Measurements from ENCODE around the gene ZNF343. TPM values are rescaled to one million over a fixed set of nuclear protein-coding genes. Genes with fewer than 3 reads are reported as not detected.

Gene ZNF343
- total and polyA plus RNA-seq, 10 of the 15 experiments (the other 5 are each of a cell fraction or from before 2014, with no cell fraction given) = 1.3 to 11.1 (median 9.0) TPM

- CTCF ChIA-PET = interaction anchor here (0.5 to 7.2 kb wide), 11 partner anchors 10 to 476 kb away, joined by 3 to 49 read pairs (median 4); partner anchors contain the start of gene ZNF343
- Histone ChIP-seq H3K4me2 (ENCODE audit: control insufficient read depth, insufficient read depth) (peak within 1 kb of the TSS; percentile 82), H3K9ac (ENCODE audit: control insufficient read depth, insufficient read depth, low read length) (peak within 1 kb of the TSS; percentile 99), H3K36me3 (ENCODE audit: control insufficient read depth in 2 of 2, insufficient read depth in 2 of 2, low read length in 1 of 2) (peaks cover 3 to 28% of the 10 kb centered on the region in 2 experiments), H3K27ac (ENCODE audit: control insufficient read depth, insufficient read depth) (peak within 1 kb of the TSS; percentile 94), H3K4me3 (peak within 1 kb of the TSS; percentile 91), H4K20me1 (ENCODE audit: control insufficient read depth, insufficient read depth) (peaks cover 15% of the 10 kb centered on the region; the same call in 1 of the 2 replicates), H3K4me1 (ENCODE audit: control insufficient read depth, insufficient read depth, low read length) (no peaks in the 10 kb centered on the region), H3K79me2 (ENCODE audit: control insufficient read depth, insufficient read depth, low read length) (peaks cover 49% of the 10 kb centered on the region), H2AFZ (ENCODE audit: control insufficient read depth, low read depth, low read length) (peak within 1 kb of the TSS; percentile 78), H3K27me3 (replicated peaks in 1 of 2; ENCODE audit: control insufficient read depth in 2 of 2, insufficient read depth in 2 of 2, low read length in 1 of 2) (no peaks in the 10 kb centered on the region), H3K9me3 (replicated peaks; ENCODE audit: control insufficient read depth, insufficient read depth, low read length) (no peaks in the 10 kb centered on the region)
- SMC1A ChIA-PET (ENCODE audit: uncharacterized antibody, unreplicated experiment) = interaction anchor here (0.6 to 2.1 kb wide), 8 partner anchors 10 to 412 kb away, joined by 3 to 10 read pairs (median 3); partner anchors contain the start of gene ZNF343
- DNase-seq (ENCODE audit: low read depth, low spot score) (peak; percentile 94), ATAC-seq (peak; percentile 97), FAIRE-seq (peak; percentile 98)
- in situ Hi-C loops (cut with MboI) (no loop called here), intact Hi-C loops (cut with micrococcal nuclease; ENCODE audit: unreplicated experiment) (loop anchor here (5.0 kb wide), 2 partner anchors 37 to 182 kb away; partner anchors contain the start of genes NOP56 and ZNF343)
- RAD21 ChIA-PET (ENCODE audit: unreplicated experiment) = interaction anchor here (0.6 to 1.0 kb wide), 4 partner anchors 37 to 402 kb away, joined by 3 to 4 read pairs (median 4); no protein-coding TSS in a partner anchor
- BruUV-seq (replicated peaks) = TSS peak; percentile 67
- under 1% methylated on average over 52 of the region's 53 CpGs for WGBS (ENCODE audit: insufficient coverage, insufficient replicate concordance, low lambda C conversion rate, missing lambda C conversion rate)
- POLR2A ChIA-PET = interaction anchor here (0.5 to 3.0 kb wide), 10 partner anchors 9 to 923 kb away, joined by 3 to 26 read pairs (median 4); partner anchors contain the start of genes NOP56 and ZNF343
- TF ChIP-seq CHD1 (IDR thresholded peaks at IDR 0.05; ENCODE audit: low read depth, low read length) (no peak), FOS (IDR thresholded peaks at IDR 0.05; ENCODE audit: borderline replicate concordance, extremely low read depth, insufficient read length) (no peak), RFX5 (IDR thresholded peaks at IDR 0.05; ENCODE audit: low read depth, low read length) (no peak), HSF1 (IDR thresholded peaks at IDR 0.05; ENCODE audit: low read depth, low read length) (peak; percentile 82; the same call in 1 of the 2 replicates), FOXM1 (IDR thresholded peaks at IDR 0.05; ENCODE audit: low read depth, low read length) (no peak; the same call in 1 of the 2 replicates), SRF (IDR thresholded peaks at IDR 0.05; ENCODE audit: low read depth in 2 of 2, low read length in 2 of 2) (peak in 1 of 2 experiments; percentile 88; a peak in 3 of 4 replicates), SPI1 (IDR thresholded peaks at IDR 0.05; ENCODE audit: borderline replicate concordance, insufficient read depth, low read depth, low read length) (peak; percentile 27; the same call in 1 of the 2 replicates), SUPT20H (IDR thresholded peaks at IDR 0.05; ENCODE audit: borderline replicate concordance, control insufficient read depth, low read depth, low read length) (no peak), KDM1A (IDR thresholded peaks at IDR 0.05; ENCODE audit: borderline replicate concordance) (no peak), NFIC (IDR thresholded peaks at IDR 0.05; ENCODE audit: low read depth, low read length) (no peak), SIN3A (IDR thresholded peaks at IDR 0.05; ENCODE audit: low read depth, low read length) (no peak), IRF5 (IDR thresholded peaks at IDR 0.05; ENCODE audit: borderline replicate concordance) (no peak), RELB (IDR thresholded peaks at IDR 0.05; ENCODE audit: low read depth) (peak; percentile 82), EGR1 (IDR thresholded peaks at IDR 0.05; ENCODE audit: borderline replicate concordance in 1 of 2, low read depth in 2 of 2, low read length in 2 of 2) (peak; percentile 40 to 84; a peak in 2 of 3 replicates), E2F4 (IDR thresholded peaks at IDR 0.05; ENCODE audit: low read depth, low read length) (peak; percentile 89), POLR2AphosphoS2 (IDR thresholded peaks at IDR 0.05; ENCODE audit: low read depth, low read length) (peak; percentile 95)
Observed at GRCh38 chr20:2470423-2471193, 38.1 kb downstream of the ZNF343 start, which contains the start of gene SNRPB. Gene SNRPB (minus strand): TSS chr20:2470789. CDS start chr20:2470690, 99 bp downstream.
